NT2/D1 (cell line): Measurements from ENCODE around the gene PTCH2.

Source experiments
- SUZ12 ChIP-seq: IDR thresholded peaks from 2 replicates; pipeline ENCODE4 v1.6.1; 2011; ENCODE audit not compliant: insufficient read length, insufficient read depth; ENCODE audit errors: extremely low read depth
- ZNF274 ChIP-seq: IDR thresholded peaks from 2 replicates; pipeline ENCODE4 v1.6.1; 2011; ENCODE audit warnings: mild to moderate bottlenecking, low read depth, low read length

GRCh38 chr1:44785029-44785380 is 58.0 kb downstream of the PTCH2 start:
- TF ChIP-seq ZNF274 (no peak), SUZ12 (no peak)
